GM21717 (cell line): ENCODE data around the gene PRKN.
"Not testable (repeated sequence)": the region's sequence is repeated elsewhere in the genome, so short reads cannot be mapped to it uniquely, and the experiment has no call there.

Source experiments
- ATAC-seq: cut with Tn5 transposase; IDR thresholded peaks from one replicate; pipeline ENCODE4 v1.9.1; 2021; ENCODE audit warnings: mild to moderate bottlenecking, moderate library complexity; ENCODE audit not compliant: unreplicated experiment

PRKN gene

DNA sequence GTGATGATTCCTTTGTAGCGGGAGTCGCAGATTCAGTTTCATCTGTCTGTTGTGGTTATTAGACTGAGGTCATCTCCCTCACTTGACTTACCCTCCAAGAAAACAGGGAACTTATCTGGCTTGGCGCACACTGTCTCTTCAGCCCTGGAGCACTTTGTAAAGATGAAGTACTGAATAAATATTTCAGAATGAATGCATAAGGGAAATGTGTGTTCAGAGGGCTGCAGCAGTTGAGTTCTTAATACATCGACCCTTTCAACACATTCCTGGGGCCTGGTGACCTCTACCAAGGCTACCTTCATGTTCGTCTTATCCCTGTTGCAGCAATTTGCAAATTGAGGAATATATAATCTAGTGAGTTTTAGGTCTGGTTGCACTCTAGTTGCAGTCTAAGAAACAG, 801.2 kb downstream of the PRKN start:
- ATAC-seq, result no peak

DNA sequence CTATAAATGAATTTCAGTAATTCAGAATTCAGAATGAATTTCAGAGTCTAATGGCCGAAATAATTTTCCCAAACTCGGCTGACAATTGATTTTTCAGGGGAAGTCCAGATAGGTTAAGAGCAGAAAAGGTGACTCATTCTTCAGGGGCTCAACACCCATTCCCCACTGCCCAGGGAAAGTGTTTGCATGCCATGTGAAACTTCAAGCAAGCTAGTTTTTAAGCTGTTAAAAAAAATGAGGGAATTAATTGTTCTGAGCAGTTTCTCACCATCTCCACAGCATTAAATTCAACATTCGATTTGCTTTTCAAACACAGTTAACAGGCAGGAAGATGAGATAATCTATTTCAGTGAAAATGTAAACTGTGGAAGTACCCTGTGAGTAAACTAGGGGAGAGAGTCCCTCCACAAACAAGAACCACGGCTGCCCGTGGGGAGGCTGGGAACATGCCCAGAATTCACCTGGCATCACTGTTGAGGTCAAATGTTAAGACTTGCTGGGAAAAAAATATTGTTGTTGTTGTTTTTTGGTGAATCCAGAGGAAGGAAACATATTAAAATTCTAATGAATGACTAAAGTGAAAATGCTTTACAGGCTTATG, 803.0 kb downstream of the PRKN start:
- no peak for ATAC-seq

DNA sequence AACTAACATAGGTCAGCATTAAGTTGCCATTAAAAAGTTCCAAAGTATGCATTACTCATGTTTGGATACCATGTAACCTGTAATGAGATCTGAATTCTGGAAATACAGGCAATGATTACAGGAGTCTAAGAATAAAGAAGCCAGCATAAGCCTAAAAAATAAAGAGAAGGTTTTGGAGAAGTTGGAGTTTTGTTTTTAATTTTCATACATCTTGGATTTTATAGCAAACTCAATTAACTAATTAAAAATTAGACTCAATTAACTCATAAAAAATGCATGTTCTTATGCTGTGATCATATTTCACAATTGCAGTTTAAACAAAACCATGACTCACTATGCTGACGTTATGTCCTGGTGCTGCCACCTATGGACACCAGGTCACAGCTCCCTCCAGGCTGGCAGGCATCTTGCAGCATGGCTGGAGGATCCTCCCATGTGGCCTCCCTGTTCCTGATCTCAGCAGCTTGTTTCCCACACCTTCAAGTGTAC, 804.9 kb downstream of the PRKN start:
- no peak for ATAC-seq

DNA sequence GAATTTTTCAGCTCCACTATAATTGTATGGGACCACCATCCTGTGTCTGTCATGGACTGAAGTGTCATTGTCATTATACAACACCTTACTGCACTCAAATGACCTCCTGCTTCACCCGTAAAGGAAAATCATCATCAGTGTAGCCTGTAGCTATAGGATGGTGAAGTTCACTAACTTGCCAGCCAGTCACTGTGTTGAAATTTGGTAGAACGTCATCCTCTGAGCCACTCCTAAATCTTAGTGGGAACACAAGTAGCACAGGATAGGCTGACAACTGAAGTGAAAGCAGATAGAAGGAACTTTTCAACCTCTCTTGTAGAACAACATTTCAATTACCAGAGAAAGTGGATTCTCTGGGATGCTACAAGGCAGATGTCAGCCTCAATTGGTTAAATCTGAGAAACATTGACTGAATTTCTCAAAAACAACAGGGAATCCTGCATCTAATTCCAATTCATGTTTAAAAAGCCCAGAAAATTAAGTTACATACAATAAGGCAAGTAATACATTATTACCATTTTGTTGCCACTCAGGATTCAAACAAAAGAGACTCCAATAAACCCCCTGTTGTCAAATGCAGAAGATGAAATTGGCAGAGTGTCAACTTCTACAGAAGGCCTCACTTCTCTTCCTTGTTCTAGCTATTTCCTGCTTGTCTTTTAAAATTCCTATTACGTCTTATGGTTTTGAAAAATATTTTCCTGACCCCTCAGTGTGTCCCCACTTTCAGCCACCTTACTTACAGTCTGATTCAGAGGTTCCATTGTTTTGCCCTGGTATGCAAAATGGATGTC, 805.8 kb downstream of the PRKN start:
- ATAC-seq, result no peak

DNA sequence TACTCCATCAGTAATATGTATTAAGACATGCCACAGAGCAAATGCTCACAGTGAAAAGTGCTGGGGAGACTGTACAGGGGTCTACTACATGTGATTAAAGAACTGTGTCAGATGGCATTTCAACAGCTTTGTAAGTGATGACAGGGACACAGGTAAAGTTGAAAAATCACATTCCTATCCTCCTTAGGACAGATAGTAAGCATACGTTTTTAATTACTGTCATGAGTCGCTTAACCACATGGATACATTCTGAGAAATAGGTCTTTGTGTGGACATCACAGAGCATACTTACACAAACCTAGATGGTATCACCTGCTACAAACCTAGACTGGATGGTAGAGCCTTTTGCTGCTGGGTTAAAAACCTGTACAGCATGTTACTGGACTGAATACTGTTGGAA, 807.9 kb downstream of the PRKN start:
- no peak for ATAC-seq

DNA sequence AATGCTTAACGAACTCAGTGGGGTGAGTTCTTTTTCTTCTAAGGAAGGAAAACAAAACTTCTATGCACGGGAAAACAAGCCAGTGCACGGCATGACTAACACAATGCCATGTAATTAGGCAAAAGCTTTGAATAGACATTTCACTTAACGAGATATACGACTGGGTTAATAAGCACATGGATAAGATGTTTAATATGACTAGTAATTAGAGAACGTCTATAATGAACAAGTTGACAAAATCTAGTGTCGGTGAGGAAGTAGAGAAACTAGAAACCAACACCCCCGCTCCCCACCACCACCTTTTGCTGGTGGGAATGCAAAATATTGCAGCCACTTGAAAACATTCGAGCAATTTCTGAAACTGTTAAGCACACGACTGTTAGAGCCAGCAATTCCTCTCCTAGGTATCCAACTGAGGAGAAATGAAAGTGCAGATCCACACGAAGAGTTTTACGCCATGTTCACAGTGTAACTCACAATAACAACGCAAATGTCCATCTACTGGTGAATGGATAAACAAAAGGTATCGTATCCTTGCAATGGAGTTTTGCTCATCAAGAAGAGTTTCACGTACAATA, 808.8 kb downstream of the PRKN start:
- ATAC-seq, result no peak

DNA sequence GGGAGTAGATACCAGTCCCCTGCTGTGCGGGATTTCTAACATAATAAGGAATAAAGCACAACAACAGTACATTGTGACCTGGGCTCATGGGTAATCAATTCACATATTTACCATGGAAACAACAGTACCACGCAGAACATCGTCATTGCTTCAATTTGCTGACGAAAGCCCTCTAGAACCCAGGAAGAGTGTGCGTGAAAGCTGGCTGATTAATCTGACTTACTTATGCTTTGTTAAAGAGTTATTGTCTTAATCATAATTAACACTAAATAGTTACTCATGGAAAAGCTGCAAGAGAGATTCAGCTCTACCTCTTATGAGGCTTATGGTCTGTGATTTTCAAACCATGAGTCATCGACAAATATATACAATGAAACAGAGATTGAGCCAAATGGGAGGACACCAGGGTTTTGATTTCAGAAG, 809.4 kb downstream of the PRKN start:
- no peak for ATAC-seq

DNA sequence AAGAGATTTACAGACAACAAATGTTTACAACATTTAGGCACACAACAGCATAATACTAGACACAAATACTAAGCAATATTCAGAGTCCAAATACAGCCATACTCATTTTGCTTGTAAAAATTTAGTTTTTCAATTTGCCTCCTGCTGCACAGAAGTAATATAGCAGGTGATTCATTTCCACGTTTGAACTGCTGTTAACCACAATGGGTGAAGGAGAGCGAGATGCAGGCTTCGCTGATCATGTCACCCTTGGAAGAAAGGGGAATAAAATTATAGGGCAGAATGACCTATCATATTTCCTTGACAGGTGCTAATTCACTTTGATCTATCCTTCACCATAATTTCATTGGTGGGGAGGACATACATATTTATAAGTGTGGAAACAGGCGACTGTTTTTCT, 809.9 kb downstream of the PRKN start:
- ATAC-seq, result no peak

DNA sequence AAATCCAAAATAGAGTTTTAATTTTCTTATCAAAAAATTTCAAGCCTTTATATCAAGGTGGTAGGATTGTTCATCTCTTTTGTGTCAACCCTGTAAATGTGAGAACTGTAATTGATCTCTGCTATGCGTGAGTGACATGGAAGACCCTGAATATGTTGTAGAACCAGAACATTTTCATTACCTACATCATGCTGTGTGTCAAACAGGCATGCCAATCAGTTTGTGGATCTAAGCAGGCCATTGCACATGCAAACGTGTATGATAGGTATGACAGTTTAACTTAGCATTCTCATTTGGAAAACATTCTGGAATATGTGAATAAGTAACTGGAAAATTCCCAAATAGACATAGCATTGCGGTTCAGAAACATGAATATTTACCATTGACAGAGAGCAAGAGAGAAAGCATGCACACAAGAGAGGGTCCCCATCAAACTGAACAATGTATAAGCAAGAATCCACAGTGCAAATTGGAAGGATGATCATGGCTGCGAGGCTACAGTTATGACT, 812.1 kb downstream of the PRKN start:
- no peak for ATAC-seq

DNA sequence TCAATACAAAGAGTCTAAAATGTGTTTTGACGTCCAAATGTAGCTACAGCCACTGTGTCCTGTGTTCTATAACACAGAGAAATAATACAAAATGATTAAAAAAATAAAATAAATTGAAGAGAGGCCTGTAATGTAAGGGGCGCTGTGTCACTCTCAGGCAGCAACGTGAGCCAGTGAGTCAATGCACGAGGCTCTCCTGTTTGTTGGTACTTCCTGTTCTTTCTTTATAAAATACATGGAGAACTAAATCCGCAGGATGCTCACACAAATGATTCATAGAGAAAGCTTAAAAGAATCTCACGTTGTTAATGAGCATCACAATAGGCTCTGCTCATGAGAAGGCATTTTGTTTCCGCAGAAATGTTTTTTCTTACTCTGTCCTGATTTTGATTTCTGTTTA, 818.7 kb downstream of the PRKN start:
- ATAC-seq, result no peak

DNA sequence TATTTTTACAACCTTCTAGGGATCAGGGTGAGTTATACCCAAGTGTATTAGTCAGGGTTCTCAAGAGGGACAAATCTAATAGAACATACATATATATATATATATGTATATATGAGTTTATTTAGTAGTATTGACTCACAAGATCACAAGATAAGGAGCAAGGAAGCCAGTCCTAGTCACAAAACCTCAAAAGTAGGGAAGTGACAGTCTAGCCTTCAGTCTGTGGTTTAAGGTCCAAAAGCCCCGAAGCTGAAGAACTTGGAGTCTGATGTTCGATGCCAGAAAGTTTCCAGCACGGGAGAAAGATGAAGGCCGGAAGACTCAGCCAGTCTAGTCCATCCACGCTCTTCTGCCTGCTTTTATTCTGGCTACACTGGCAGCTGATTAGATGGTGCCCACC, 821.0 kb downstream of the PRKN start:
- ATAC-seq, result no peak

DNA sequence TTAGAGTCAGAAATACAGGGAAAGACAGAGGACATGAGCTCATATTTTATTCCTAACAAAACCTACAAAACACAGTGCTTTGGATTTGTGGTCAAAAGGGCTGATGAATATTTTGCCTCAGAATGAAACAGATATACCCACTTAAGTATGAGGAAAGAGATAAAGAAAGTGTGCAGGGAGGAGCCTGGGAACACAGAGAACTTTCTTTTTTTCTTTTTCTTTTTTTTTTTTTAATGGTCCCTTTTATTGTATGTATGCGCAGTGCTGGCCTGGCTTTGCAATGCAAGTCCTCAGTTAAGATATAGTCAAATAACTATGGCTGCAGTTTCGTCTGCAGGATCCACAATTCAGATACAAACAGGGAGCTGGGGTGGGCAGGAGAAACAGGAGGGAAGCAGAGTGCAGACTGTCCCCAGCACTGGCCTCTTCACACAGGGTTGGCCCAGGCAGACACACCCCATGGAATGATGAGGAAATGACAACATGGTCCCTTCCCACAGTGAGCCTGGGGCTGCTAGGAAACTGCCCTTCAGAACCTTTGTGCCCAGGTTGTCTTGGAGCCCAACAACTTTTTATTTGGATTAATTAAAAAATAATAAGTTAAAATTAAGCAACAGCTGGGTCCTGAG, 823.9 kb downstream of the PRKN start:
- ATAC-seq, result no peak

DNA sequence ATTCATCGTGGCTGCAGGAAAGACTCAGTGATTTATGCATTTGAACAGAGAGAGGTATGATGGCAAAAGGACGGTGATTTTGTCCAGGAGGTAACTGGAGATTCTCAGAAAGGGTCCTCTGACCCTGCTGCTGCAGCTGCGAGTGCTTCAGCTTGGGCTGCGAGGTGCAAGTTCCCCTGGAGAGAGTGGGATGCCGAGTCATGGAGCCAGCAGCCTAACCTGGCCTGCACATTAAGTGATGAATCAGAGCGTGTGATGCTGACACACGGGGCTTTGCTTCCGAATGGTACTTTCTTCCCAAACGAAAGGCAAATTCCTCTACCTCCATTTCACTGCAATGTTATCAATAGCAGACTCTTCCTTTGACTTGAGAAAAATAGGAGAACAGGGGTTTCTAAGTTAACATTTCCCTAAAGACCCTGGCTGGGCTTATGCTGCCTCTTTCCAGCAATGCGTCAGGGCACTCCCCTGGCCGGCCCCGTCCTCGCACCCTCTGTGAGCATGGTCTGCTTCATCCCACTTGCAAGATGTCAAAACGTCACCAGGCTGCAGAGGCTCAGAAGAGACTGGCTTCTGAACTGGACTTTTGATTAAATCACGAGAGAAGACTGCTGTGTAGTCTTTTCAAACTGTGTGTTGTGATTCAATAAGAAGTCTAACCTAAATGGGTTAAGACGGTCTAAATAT, 825.7 kb downstream of the PRKN start:
- no peak for ATAC-seq

DNA sequence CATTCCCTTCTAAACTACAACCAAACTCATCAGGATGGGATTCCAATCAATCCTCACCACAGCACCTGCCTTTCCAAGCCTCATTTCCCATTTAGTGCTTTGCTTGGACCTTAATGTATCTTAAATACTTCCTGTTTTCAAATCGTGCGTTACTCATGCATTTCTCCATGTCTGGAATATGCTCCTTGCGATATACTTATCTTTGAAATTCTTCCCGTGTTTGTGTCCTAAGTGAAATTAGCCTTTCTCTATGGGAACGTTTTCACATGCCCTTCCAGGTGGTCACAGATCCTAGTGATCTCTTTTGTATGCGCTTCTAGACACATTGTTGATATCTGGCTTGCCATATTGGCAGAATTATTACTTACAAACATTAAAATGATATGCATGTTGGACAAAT, 833.1 kb downstream of the PRKN start:
- no peak for ATAC-seq

DNA sequence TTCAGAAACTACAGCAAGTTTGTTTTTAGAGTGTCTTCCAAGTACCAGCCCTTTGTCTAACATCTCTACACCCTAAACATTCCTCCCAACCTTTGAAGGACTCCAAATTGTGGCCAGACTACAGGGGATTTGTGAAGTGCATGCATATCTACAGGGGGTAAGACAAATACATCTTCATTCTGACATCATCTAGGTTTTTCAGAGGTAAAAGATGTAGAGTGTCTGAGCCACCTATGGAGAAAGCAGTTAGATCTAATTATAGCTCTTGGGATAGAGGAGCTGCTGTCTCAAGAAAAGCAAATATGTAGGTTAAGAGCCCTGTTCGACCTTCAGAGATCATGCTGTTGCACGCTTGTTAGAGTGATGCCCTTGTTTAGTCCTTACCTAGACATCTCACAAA, 836.0 kb downstream of the PRKN start:
- no peak for ATAC-seq

DNA sequence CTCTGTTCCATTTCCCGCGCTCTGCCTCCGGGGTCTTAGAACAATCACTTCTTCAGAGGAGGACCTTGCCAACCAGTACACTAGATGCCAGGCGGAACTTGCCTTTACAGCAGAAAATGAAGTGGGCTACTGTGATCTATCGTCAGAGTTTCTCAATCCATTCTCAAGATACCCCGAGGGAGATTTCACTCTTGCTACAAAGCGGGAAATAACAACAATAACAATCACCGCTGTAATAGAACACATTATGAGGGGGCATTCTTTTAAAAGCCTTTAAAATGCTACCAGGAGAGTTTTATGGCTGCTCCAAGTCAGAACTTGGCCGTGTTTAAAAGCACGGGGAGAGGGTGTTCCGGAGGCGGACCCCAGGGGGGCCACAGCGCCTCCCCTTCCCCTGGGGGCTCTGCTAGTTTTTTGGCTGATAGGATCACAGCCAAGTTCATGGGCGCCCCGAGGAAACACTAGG, 836.7 kb downstream of the PRKN start:
- ATAC-seq, result no peak

DNA sequence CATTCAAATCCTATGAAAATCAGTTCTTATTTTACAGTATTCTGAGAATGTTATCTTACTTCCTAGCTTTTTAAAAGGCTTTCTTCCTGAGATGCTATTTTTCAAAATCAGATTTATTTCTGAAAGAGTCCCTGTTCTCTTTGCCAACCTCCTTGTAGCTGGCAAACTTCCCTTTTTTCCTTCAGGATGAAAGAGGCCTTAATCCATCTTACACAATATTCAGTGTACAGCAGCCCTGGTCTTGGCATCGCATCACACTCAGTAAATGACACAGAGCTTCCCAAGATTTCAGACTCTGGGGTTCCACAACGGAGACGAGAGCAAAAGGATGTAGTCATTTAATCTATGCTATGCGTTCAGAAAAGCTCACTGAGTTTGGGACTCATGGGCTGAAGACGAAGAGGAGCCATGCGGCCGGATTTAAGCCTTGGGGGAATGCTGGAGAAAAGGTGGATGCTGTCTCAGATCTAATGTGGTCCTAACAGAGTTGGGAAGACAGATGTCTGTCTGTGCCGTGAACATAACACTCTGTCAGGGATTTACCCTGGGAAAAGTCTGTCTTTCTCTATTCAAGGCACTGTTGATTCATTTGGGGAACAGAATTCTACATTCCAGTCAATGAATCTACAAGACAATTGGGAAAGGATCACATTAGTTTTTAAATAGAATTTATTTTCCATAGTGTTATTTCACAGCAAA, 837.3 kb downstream of the PRKN start:
- no peak for ATAC-seq

DNA sequence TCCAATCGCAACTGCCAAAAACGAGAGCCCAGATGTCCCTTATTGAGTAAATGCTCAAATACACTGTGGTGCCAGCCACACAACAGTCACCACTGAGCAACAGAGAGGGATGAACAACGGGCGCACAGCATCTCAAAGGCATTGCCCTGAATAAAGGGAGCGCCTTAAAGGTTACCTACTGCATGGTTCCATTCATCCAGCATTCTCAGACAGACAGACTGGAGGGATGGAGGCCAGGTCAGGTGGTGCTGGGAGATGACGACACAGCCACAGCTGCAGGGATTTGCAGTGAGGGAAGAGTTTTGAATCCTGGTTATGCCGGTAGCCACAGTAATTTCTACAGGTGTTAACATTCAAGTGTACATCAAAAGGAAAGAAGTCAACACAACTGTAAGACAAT, 838.2 kb downstream of the PRKN start:
- no peak for ATAC-seq

DNA sequence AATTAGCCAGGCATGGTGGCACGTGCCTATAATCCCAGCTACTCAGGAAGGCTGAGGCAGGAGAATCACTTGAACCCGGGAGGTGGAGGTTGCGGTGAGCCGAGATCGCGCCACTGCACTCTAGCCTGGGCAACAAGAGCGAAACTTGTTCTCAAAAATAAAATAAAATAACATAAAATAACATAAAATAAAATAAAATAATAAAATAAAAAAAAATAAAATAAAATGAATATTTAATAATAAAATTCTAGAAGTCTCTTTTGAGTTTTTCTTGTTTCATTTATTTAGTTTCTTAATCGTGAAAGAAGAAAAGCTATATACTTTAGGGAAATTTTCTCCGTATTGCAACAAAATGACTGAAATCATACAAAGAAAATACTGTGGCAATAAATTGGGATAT, 841.0 kb downstream of the PRKN start:
- not testable (repeated sequence) for ATAC-seq

DNA sequence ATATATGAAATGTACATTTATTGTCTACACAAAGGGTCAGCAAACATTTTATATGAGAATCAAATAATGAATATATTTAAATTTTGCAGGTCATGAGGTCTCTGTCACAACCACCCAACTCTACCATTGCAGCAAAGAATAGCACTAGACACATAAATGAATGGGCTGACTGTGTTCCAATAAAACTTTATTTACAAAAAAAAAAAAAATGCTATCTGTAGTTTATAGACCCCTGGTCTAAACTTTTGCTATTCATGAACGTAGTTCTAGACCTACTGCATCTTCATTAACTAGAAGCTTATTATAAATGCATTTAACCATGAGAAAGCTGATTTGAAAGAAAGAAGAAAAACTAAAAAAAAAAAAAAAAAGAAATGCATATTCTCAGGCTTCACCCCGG, 842.8 kb downstream of the PRKN start:
- no peak for ATAC-seq
